ENCODE results near the gene INPP5E.

Gene INPP5E

DNA sequence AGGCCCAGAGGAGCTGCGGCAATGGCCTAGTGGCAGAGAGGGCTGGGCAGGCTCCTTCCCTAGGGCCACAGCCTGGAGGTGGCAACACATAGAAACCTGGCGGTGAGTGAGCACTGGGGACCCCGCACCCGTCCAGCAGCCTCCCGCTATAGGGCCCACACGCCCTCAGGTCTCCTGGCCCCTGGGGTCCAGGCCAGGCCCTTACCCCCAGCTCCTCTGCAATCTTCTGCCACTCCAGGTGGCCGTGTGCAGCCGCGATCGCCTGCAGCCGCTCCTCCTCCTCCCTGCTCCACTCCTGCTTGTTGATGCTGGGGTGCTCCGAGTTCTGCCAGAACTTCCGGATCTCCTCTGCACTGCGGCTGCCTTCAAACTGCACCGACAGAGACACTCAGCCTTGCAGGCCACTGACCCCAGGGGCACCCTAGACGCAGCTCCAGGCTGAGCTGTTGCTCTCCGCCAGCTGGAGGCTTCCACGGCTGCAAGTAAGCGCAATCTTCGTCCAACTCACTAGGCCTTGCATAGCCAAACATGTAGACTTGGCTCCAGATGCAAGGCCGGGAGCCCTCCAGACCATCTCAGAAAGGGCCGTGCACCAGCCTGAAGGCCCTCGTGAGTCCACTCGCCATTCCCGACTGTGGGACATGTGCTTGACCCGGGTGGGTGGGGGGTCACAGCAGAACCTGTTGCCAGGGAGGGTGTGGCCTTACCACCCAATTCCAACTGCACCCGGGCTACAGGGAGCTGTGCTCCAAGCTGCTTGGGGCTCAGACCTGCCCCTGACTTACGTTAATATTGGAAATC lies 47.7 kb downstream of the INPP5E start:
- no peak for DNase-seq

DNA sequence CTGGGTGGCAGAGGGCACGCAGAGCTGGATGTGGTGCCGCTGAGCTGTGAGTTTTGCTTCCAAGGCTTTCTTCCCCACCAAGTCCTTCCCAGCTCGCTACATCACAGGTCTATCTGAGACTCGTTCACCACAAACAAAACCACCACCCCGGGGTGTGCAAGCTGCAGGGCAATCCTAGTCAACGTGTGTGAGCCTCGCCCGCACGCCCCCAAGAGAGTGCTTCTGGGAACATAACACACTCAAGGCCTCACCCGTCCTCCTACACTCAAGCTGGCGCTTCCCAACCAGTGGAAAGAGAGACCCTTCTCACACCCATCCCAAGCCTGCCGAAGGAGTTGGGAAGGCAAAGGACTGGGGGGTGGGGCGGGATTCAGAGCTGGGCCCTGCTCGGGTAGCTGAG lies 50.2 kb downstream of the INPP5E start:
- peak in 24 of 56 donors; percentile 19 to 83 (median 47) for DNase-seq

GRCh38 chr9:136387217-136387616 lies 52.4 kb downstream of the INPP5E start:
- no peak for DNase-seq

DNA sequence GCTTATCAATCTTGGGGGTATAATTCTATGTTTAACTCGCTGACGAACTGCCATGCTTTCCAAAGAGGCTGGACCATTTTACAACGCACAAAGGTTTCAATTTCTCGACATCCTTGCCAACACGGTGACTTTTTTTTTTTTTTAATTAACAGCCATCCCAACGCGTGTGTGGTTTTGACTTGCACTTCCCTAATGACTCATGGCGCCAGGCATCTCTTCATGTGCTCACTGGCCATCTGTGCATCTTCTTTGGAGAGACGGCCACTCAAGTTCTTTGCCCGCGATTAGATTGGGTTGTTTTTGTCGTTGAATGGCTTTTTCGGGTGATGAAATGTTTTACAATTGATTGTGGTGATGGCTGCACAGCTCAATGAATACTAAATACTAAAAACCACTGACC lies 53.6 kb downstream of the INPP5E start:
- DNase-seq: no peak

DNA sequence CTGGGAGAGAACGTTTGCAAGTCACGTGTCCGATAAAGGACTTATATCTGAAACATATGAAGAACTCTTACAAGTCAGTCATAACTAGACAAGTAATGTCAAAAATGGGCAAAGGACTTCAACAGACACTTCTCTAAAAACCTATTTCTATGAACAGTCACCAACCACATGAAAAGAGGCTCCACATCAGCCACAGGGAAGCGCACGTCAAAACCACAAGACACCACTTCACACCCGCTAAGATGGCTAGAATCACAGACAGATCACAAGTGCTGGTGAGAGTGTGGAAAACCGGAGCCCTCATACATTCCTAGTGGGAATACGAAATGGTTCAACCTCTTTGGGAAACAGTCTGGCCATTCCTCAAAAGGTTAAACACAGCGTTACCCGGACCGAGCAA lies 54.6 kb downstream of the INPP5E start:
- no peak for DNase-seq

- DNase-seq: no peak
Measured at GRCh38 chr9:136383436-136383835, 56.2 kb downstream of the INPP5E start.

DNA sequence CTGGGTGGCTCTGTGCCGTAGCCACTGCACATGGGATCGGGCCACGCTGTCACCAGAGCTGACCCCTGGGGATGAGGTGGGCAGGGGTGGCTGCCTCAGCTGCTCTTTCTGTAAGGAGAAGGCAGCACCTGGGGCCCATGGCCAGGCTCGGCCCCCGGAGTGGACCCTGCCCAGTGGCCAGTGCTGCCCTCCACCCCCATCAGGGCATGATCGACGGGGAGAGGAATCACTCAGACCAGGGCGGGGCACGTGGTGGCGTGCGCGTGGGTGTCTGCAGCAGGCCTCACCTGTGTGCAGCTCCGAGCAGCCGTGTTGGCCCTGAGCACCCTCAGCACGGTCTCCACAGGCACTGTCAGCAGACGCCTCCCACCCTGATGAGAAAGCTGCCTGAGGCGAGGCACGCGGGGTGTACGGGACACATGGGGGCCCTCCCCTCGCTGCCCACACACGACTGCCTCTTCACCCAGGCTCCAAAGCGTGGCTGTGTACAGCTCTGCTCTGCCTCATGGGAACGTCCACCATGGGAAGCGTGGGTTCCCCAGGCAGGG lies 57.6 kb downstream of the INPP5E start:
- DNase-seq: peak in 26 of 56 donors; percentile 16 to 80 (median 48)

- DNase-seq: peak in 11 of 56 donors; percentile 12 to 54 (median 25)
Measured at GRCh38 chr9:136381311-136381710, 58.3 kb downstream of the INPP5E start.

DNA sequence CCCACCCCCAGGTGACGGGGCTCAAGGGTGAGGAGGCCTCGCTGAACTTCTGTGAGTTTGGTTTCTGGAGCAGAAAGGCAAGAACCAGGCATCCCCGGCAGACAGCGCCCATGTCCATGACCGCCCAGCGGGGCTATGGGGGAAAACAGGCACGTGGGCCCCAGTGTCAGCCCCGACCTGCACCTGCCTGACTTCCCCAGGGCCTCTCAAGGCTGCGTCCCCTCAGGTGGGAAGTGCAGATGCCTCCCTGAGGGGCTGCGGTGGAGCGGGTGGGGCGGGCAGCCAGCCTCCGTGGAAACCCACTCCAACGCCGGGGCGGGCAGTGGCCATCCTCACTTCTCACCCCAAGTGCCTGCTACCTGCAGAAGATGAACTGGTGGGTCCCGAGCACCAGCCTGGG lies 59.3 kb downstream of the INPP5E start:
- DNase-seq: no peak

GRCh38 chr9:136379891-136380290 lies 59.8 kb downstream of the INPP5E start:
- no peak for DNase-seq

DNA sequence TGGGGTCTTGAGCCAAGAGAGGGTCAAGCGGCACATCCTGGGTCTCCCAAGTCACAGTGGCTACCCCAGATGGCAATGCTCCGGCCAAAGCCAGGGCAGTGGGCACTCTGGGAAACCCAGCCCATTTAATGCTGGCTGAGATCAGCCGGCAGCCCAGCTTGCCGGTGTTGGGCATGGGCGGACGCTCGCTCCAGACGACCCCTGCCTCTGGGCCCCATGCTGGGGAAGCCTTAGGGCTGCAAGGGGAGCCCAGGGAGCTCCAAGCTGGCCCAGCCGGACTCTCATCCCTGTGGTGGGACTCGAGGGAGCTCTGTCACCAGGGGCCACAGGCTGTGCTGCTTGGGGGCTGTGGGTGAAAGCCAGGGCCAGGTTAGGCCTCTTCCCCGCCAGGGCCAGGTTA lies 60.2 kb downstream of the INPP5E start:
- DNase-seq: no peak

DNA sequence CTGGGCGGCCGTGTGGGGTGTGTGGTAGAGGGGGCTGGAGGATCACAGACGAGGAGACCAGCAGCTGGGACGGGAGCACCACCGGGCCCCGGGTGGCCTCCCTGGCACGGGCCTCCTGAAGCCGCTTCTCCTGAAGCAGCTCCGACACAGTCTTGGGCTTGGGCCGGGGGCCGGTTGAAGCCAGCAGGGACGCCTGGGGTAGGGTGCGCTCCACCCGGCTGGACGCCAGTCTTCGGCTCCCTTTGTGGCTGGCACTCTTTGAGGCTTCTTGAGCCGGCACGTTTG lies 60.7 kb downstream of the INPP5E start:
- no peak for DNase-seq

All from nucleus accumbens (tissue), 56 donors.